Occipital lobe (tissue), 2 donors: ENCODE results near the gene TMEM89. TPM values are rescaled to one million over a fixed set of nuclear protein-coding genes. Genes with fewer than 3 reads are reported as not detected.

ENCODE experiments used
- DNase-seq: peaks from one replicate; lab custom pipeline; 2025; lab: John Stamatoyannopoulos, UW
- total RNA-seq: library from RNA; depleted of rRNA; stranded (reverse); fragments of >200 nt; gene quantifications from one replicate; pipeline ENCODE4 v1.2.3, GENCODE V29; 2014

TMEM89 gene
- total RNA-seq, 1 donor from 2014 or later, result not detected

GRCh38 chr3:48642605-48643004 lies 21.0 kb upstream of the TMEM89 start:
- DNase-seq, result no peak

- DNase-seq, result no peak
These were observed 19.8 kb upstream of the TMEM89 start for GRCh38 chr3:48641396-48641795.

GRCh38 chr3:48639944-48640606 lies 18.5 kb upstream of the TMEM89 start:
- no peak for DNase-seq

DNA sequence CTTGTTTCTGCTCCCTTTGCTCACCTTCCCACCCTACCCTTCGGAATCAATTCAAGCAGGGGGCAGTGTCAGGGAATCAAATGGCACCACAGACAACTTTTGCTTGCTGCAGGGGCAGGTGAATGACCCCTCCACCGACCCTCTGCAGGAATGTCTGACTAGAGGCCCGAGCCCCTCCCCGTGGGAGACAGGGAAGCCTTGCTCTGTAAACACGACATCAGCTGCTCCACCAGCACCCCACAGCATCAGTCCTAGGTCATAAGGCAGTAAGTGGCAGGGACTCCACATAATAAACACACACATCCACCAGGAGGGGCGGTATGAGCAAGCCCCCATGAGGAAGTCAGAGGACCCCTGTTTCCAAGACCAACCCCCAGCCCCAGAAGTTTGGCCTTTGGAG lies 15.7 kb upstream of the TMEM89 start:
- DNase-seq, result no peak

DNA sequence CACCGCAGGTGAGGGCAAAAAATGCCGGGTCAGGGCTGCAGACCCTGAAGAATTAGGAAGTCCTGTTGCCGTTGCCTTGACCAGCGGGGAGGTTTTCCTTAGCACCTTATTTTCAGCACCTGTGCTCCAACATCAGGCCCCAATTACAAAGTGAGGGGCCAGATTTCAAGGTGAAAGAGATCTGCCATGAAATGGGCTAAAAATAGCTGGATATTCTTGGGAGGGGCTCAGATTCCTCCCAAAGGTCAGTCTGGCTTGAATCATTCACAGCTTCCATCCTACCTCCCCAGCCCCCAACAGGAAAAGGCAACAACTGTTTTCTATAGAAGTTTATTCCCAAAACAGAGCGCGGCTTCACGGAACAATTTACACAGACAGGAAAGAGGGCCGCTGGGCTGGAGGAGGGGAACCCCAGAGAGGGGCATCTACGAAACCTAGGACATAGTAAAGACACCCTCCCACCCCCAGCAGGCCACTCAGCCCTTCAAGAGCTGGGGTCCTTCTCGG lies 14.6 kb upstream of the TMEM89 start:
- no peak for DNase-seq

- DNase-seq, result peak; percentile 95
These were observed 13.9 kb upstream of the TMEM89 start, which contains the start of gene SLC26A6 for GRCh38 chr3:48635222-48636021. SLC26A6 (minus strand) TSS chr3:48635461; CDS start chr3:48635393, 68 bp downstream.

- DNase-seq, result no peak
These were observed 13.2 kb upstream of the TMEM89 start for GRCh38 chr3:48634661-48635221.

- no peak for DNase-seq
These were observed 12.2 kb upstream of the TMEM89 start for GRCh38 chr3:48633743-48634142.

GRCh38 chr3:48633256-48633655 lies 11.7 kb upstream of the TMEM89 start:
- DNase-seq, result no peak

DNA sequence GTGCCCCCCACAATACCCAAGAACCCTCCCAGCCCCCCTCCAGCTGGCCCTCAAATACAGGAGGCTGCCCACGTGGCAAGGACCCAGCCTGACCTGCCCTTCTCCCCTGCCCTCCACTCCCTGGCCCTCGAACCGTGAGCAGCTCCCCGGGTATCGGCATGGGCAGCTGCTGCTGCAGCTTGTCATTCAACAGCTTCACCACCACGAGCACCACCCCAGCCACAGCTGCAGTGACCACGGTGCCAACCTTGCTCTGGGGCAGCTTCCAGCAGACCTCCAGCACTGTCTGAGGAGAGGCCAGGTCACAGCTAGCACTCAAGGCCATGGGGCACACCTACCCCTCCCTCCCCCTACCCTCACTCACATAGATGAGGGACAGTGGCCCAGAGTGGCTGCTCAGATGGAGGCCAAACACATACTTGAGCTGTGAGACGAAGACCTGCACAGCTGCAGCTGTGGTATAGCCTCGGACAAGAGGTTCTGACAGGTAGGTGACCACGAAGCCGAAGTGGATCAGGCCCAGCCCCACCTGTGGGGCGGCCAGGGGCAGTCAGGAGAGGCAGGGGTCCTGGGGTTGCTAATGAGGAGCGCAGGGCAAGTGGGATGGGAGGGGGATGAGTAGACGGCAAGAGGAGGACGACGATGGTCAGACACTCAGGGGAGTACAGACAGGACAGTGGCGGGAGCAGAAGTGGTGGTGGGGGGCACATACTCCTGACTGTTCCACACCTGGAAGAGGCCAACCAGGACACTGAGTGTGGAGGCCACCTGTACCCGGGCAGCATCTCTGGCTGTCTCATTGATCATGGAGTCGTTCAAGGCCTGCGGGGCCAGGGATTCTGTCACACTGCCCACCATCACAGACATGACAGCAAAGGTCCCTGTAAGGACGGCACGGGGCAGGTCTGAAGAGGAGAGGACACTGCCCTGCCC lies 10.2 kb upstream of the TMEM89 start:
- no peak for DNase-seq

DNA sequence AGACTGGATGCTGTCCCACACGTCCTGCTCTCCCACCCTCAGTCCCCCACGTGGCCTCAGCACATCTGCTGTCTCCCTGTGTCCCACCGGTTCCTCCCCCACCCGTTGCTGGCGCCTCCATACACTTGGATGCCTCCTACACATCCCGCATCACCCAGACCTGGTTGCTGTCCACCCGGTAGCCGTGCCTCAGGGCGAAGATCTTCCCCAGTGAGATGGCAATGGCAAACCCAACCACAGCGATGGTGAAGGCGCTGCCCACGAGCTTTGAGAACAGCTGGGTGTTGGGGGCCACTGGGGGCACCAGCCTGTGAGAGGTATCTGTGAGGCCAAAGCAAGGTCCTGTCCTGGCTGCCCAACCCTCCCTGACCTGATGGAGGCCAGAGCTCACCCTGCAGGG lies 9.3 kb upstream of the TMEM89 start:
- DNase-seq, result no peak

DNA sequence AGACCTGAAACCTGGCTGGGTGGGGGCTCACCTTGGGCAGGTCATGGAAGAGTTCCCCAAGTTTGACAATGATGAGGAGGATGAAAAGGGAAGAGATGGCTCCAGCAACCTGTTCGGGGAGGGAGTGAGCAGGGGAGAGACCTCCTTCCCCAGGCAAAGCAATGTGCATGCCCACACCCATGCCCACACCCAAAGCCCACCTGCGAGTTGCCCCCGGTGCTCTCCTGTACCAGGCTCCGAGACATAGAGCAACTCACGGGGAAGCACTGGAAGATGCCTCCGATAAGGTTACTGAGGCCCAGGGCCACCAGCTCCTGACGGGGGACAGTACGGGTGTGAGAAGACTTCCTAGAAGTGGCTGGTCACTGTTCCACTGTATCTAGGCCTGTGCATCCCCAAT lies 8.8 kb upstream of the TMEM89 start:
- no peak for DNase-seq

DNA sequence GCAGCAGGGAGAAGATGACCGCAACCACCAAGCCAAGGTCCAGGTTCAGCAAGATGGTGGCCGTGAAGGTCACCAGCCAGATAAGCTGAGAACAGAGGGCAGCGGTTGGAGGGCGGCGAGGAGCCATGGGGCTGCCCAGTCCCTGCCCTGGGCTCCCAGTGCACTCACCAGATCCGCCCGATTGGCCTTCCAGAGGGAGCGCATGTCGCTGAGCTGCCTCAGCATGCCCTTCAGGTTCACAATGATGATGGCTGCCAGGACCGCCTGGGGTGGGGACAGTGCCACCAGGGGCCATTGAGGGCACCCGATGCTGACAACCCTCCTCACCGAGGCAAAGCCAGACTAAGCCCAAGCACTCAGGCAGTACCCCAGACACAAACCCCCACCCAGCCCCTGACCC lies 8.3 kb upstream of the TMEM89 start:
- DNase-seq, result no peak

DNA sequence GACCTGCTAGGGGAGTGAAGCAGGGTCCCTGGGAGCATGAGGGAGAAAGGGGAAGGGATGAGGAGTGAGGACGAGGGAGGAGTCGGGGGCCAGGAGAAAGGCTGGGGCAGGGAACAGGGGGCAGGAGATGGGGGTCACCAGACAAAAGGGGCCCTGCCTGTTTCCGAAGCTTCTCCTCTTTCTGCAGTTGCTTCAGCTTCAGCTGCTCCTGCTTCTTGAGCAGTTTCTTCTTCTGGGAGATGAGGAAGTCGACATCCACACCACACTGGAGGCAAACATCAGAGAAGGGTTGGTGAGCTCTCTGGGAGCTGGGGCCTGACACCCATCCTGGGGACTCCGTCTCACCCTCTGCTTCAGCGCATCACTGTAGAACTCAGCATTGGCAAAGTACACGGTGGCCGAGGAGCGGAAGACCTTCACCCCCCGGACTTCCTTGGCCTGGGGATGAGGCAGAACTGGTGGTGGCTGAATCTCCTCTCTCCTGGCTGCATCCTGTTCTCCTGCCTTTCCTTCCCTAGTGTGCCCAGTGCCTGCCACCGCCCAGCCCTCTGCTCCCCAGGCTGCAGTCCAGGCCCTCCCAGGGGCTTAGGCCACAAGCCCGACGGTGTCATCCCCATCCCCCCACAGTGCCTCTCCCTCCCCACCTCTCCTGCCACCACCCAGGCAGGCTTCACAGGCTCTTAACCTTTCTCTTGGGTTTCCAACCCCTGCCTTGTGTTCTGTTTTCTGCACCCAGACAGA lies 6.9 kb upstream of the TMEM89 start:
- DNase-seq, result no peak

GRCh38 chr3:48625600-48625999 lies 4.0 kb upstream of the TMEM89 start:
- DNase-seq, result no peak

DNA sequence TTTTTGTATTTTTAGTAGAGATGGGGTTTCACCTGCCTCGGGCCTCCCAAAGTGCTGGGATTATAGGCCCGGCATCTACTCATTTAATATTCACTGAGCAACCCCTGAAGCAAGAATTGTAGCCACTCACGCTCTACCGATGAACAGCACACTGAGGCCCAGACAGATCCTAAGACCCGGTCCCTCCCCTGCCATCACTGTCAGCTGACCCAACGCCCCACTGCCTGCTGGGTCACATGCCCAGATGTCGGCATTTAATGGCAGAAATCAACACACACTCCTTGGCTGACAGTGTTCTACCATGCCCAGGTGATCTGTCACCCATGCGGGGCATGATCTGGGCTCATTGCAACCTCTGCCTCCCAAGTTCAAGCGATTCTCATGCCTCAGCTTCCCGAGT lies 3.2 kb upstream of the TMEM89 start:
- DNase-seq, result no peak

- no peak for DNase-seq
These were observed 2.4 kb upstream of the TMEM89 start for GRCh38 chr3:48623851-48624547.

DNA sequence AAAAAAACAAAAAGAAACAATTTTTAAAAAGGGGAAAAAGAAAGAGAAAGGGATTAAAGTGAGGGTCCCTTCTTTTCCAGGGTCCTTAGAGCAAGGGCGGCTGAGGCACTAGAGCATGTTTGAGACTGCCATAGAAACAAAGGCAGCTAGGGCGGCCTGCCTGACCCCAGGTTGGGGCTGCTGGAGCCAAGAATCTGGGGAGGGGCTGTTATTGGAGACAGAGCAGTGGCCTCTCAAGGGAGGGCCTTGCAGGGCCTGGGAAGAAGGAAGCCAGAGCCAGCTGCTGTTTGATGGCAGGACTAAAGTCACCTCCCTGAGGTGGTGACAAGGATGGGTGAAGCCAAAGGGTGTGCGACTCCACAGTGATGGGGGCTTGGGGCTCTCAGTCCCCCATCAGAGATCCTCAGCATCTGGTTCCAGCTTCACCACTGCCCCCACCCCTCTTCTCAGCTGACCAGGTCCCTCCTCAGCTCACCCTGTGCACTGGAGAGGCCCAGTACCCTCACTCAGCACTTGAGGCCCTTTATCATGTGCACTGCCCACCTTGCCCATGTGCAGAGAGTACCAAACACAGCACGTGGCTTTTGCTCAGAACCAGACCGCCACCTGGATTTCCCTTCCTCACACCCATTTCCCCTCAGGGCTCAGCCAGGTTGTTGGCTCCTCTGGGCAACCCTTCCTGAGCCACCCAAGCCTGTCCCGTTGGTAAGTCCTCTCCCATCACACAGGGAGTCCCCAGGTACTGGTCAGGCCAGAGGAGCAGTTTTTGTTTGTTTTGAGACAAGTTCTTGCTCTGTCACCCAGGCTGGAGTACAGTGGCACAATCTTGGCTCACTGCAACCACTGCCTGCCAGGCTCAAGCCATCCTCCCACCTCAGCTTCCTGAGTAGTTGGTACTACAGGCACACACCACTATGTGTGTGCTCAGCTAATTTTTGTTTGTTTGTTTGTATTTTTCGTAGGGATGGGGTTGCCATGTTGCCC lies 1.7 kb downstream of the TMEM89 start:
- no peak for DNase-seq

DNA sequence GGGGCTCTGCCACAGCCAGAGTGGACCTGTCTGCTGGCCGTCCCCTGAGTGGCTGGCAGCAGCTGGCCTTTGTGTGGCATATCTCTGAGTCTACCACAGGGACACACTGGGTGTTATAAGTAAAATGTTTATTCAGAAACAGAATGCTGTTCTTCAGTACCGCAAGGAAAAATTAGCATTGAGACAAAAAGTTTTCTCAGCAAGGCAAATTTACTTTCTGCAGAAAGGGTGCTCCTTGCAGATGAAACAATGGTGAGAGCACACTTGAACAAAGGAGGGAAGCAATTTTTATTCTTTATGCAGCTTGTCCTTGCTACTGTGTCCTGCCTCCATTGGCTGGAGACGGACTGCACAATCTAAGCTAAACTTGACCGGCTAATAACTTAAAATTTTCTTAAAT lies 4.0 kb downstream of the TMEM89 start:
- no peak for DNase-seq
